HepG2 (cell line): ENCODE results near the gene PDCD10. TPM values are rescaled to one million over a fixed set of nuclear protein-coding genes. Genes with fewer than 3 reads are reported as not detected.
A peak's percentile ranks its signal among the peaks of the same experiment; 100 is the strongest.

Source experiments
- CBX2 ChIP-seq, 2 experiments: fragments of 200-600 bp in 1 of 2; sonication (generic); formaldehyde crosslinking in 1 of 2; IDR thresholded peaks; 2 replicates each; pipeline versions ENCODE4 v1.7.0 to v1.8.1; 2018 to 2022; ENCODE audit warnings: low read depth in 2 of 2, low read length in 1 of 2, mild to moderate bottlenecking in 1 of 2, missing genetic modification reagents in 1 of 2
- ELF4 ChIP-seq: sonication (generic); formaldehyde crosslinking; IDR thresholded peaks from 2 replicates; pipeline ENCODE4 v1.5.0; 2020; ENCODE audit warnings: missing genetic modification reagents, mild to moderate bottlenecking, moderate library complexity, borderline replicate concordance
- ESRRA ChIP-seq: sonication (generic); formaldehyde crosslinking; IDR thresholded peaks from 2 replicates; pipeline ENCODE4 v1.5.1; 2020; ENCODE audit warnings: mild to moderate bottlenecking, low read depth, missing genetic modification reagents
- MYNN ChIP-seq: sonication (generic); formaldehyde crosslinking; IDR thresholded peaks from 2 replicates; pipeline ENCODE4 v1.4.0; 2020; ENCODE audit warnings: mild to moderate bottlenecking, low read depth, missing genetic modification reagents
- PITX1 ChIP-seq: sonication (generic); formaldehyde crosslinking; IDR thresholded peaks from 2 replicates; pipeline ENCODE4 v1.5.1; 2020; ENCODE audit warnings: mild to moderate bottlenecking, missing genetic modification reagents
- SIN3B ChIP-seq: fragments of 150-350 bp; IDR thresholded peaks from 2 replicates; pipeline ENCODE4 v1.6.1; 2014; ENCODE audit warnings: low read length
- TARDBP ChIP-seq: sonication (generic); formaldehyde crosslinking; IDR thresholded peaks from 2 replicates; pipeline ENCODE4 v1.8.0; 2022; ENCODE audit warnings: mild to moderate bottlenecking, missing genetic modification reagents
- ZFX ChIP-seq: sonication (generic); formaldehyde crosslinking; IDR thresholded peaks from 2 replicates; pipeline ENCODE4 v1.4.0; 2020; ENCODE audit warnings: mild to moderate bottlenecking, low read depth, missing genetic modification reagents, moderate library complexity
- ZNF143 ChIP-seq: sonication (generic); formaldehyde crosslinking; IDR thresholded peaks from 2 replicates; pipeline ENCODE4 v1.4.0; 2020; ENCODE audit warnings: missing genetic modification reagents
- ZNF160 ChIP-seq: sonication (generic); formaldehyde crosslinking; IDR thresholded peaks from 2 replicates; pipeline ENCODE4 v1.8.0; 2022; ENCODE audit warnings: mild to moderate bottlenecking, inconsistent platforms, missing genetic modification reagents
- ZNF333 ChIP-seq: sonication (generic); formaldehyde crosslinking; IDR thresholded peaks from 2 replicates; pipeline ENCODE4 v1.4.0; 2020; ENCODE audit warnings: mild to moderate bottlenecking, missing genetic modification reagents, borderline replicate concordance
- ZNF44 ChIP-seq: sonication (generic); formaldehyde crosslinking; IDR thresholded peaks from 2 replicates; pipeline ENCODE4 v1.5.1; 2020; ENCODE audit warnings: mild to moderate bottlenecking, missing genetic modification reagents
- ZNF549 ChIP-seq: sonication (generic); formaldehyde crosslinking; IDR thresholded peaks from 2 replicates; pipeline ENCODE4 v1.5.0; 2020; ENCODE audit warnings: missing genetic modification reagents
- ZSCAN30 ChIP-seq: sonication (generic); formaldehyde crosslinking; IDR thresholded peaks from 2 replicates; pipeline ENCODE4 v1.5.0; 2020; ENCODE audit warnings: mild to moderate bottlenecking, missing genetic modification reagents
- polyA plus RNA-seq, 8 experiments: library from polyadenylated mRNA; depleted of rRNA in 3 of 8; stranded (reverse) in 7 of 8; unstranded in 1 of 8; fragments of >200 nt; fragmentation: Illumina TruSeq in 4 of 8; extraction: Trizol in 4 of 8; gene quantifications; 2 replicates each; pipeline versions ENCODE4 v1.2.1 to v1.2.3, GENCODE V29; 2011 to 2016; ENCODE audit warnings: low read depth in 4 of 8, missing spikeins in 1 of 8, mixed read lengths in 1 of 8; ENCODE audit not compliant: insufficient read depth in 1 of 8
- total RNA-seq, 5 experiments: library from RNA; depleted of rRNA; stranded (reverse); fragments of >200 nt; fragmentation: Illumina TruSeq; extraction: Trizol; gene quantifications; 2 replicates each; pipeline ENCODE4 v1.2.3, GENCODE V29; 2016; ENCODE audit warnings: low read depth in 1 of 5
- TF ChIP-seq, protein P1 (sequence below): sonication (generic); formaldehyde crosslinking; IDR thresholded peaks from 2 replicates; pipeline ENCODE4 v1.4.0; 2020; ENCODE audit warnings: missing genetic modification reagents
- TF ChIP-seq, protein P2 (sequence below): sonication (generic); formaldehyde crosslinking; IDR thresholded peaks from 2 replicates; pipeline ENCODE4 v1.4.0; 2020; ENCODE audit warnings: mild to moderate bottlenecking, missing genetic modification reagents
- TF ChIP-seq, protein P3 (sequence below): sonication (generic); formaldehyde crosslinking; IDR thresholded peaks from 2 replicates; pipeline ENCODE4 v1.8.0; 2022; ENCODE audit warnings: missing genetic modification reagents, low read depth, mild to moderate bottlenecking, borderline replicate concordance

Gene PDCD10
- total and polyA plus RNA-seq, 2 of the 13 experiments (the other 11 are each of a cell fraction or from before 2014, with no cell fraction given): 48.5 to 53.9 TPM

DNA sequence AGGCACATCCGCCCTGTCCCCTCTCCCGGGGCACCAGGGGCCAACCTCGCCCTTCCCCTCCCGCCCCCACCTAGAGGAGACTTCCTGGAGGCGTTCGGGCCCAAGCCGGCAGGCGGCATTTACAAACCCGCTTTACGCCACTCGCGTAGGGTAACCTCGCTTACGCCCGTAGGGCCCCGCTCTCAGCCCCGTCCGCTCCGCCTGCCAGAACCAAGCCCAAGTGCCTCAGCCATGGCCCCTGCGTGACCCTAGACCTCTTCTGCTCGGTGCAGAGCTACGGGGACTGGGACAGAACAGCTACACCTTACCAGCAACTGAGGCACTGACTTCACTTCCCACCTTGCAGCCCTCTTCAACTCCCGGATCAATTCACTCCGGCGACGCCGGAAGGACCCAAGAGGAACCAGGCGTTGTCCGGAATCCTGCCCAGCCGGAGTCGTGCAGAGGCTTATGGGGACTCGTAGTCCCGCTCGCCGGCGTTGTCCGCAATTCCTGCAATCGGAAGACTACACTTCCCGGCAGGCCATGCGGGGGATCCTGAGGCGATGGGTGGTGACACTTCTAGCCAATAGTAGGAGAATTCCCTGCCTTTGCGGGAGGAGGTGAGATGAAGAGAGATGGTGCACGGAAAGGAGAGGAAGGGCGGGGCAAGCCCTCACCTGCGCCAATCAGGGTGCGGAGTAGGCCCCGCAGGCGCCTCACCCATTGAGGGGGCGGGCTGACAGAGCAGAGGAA lies at the start of gene PDCD10 (continued):
- TF ChIP-seq, protein P1, sequence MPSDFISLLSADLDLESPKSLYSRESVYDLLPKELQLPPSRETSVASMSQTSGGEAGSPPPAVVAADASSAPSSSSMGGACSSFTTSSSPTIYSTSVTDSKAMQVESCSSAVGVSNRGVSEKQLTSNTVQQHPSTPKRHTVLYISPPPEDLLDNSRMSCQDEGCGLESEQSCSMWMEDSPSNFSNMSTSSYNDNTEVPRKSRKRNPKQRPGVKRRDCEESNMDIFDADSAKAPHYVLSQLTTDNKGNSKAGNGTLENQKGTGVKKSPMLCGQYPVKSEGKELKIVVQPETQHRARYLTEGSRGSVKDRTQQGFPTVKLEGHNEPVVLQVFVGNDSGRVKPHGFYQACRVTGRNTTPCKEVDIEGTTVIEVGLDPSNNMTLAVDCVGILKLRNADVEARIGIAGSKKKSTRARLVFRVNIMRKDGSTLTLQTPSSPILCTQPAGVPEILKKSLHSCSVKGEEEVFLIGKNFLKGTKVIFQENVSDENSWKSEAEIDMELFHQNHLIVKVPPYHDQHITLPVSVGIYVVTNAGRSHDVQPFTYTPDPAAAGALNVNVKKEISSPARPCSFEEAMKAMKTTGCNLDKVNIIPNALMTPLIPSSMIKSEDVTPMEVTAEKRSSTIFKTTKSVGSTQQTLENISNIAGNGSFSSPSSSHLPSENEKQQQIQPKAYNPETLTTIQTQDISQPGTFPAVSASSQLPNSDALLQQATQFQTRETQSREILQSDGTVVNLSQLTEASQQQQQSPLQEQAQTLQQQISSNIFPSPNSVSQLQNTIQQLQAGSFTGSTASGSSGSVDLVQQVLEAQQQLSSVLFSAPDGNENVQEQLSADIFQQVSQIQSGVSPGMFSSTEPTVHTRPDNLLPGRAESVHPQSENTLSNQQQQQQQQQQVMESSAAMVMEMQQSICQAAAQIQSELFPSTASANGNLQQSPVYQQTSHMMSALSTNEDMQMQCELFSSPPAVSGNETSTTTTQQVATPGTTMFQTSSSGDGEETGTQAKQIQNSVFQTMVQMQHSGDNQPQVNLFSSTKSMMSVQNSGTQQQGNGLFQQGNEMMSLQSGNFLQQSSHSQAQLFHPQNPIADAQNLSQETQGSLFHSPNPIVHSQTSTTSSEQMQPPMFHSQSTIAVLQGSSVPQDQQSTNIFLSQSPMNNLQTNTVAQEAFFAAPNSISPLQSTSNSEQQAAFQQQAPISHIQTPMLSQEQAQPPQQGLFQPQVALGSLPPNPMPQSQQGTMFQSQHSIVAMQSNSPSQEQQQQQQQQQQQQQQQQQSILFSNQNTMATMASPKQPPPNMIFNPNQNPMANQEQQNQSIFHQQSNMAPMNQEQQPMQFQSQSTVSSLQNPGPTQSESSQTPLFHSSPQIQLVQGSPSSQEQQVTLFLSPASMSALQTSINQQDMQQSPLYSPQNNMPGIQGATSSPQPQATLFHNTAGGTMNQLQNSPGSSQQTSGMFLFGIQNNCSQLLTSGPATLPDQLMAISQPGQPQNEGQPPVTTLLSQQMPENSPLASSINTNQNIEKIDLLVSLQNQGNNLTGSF (CRISPR knock-in tag): peak; percentile 43; the same call in 1 of the 2 replicates
- TF ChIP-seq ZSCAN30 (CRISPR knock-in tag): no peak
- TF ChIP-seq ELF4 (CRISPR knock-in tag): peak; percentile 77; the same call in 1 of the 2 replicates
- TF ChIP-seq ZNF160 (CRISPR knock-in tag): no peak
- TF ChIP-seq ZFX (CRISPR knock-in tag): peak; percentile 95
- TF ChIP-seq, protein P2, sequence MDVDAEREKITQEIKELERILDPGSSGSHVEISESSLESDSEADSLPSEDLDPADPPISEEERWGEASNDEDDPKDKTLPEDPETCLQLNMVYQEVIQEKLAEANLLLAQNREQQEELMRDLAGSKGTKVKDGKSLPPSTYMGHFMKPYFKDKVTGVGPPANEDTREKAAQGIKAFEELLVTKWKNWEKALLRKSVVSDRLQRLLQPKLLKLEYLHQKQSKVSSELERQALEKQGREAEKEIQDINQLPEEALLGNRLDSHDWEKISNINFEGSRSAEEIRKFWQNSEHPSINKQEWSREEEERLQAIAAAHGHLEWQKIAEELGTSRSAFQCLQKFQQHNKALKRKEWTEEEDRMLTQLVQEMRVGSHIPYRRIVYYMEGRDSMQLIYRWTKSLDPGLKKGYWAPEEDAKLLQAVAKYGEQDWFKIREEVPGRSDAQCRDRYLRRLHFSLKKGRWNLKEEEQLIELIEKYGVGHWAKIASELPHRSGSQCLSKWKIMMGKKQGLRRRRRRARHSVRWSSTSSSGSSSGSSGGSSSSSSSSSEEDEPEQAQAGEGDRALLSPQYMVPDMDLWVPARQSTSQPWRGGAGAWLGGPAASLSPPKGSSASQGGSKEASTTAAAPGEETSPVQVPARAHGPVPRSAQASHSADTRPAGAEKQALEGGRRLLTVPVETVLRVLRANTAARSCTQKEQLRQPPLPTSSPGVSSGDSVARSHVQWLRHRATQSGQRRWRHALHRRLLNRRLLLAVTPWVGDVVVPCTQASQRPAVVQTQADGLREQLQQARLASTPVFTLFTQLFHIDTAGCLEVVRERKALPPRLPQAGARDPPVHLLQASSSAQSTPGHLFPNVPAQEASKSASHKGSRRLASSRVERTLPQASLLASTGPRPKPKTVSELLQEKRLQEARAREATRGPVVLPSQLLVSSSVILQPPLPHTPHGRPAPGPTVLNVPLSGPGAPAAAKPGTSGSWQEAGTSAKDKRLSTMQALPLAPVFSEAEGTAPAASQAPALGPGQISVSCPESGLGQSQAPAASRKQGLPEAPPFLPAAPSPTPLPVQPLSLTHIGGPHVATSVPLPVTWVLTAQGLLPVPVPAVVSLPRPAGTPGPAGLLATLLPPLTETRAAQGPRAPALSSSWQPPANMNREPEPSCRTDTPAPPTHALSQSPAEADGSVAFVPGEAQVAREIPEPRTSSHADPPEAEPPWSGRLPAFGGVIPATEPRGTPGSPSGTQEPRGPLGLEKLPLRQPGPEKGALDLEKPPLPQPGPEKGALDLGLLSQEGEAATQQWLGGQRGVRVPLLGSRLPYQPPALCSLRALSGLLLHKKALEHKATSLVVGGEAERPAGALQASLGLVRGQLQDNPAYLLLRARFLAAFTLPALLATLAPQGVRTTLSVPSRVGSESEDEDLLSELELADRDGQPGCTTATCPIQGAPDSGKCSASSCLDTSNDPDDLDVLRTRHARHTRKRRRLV (CRISPR knock-in tag): peak; percentile 68; the same call in 1 of the 2 replicates
- TF ChIP-seq ZNF143: peak; percentile 97
- peak; percentile 53; the same call in 1 of the 2 replicates for TF ChIP-seq PITX1 (CRISPR knock-in tag)
- TF ChIP-seq ZNF549: no peak
- TF ChIP-seq CBX2 (IDR thresholded peaks at IDR 0.05; ENCODE audit: low read depth, low read length): no peak
- no peak for TF ChIP-seq CBX2 (CRISPR knock-in tag; IDR thresholded peaks at IDR 0.05; ENCODE audit: low read depth)
- TF ChIP-seq ZNF44 (CRISPR knock-in tag): no peak
- TF ChIP-seq, protein P3, sequence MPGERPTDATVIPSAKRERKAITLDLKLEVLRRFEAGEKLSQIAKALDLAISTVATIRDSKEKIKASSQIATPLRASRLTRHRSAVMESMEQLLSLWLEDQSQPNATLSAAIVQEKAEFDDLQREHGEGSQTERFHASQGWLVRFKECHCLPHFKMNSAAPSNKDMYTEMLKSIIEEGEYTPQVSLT: no peak
- TF ChIP-seq TARDBP (CRISPR knock-in tag): peak; percentile 65; the same call in 1 of the 2 replicates
- no peak for TF ChIP-seq ESRRA (CRISPR knock-in tag)
- no peak; the same call in 1 of the 2 replicates for TF ChIP-seq ZNF333 (CRISPR knock-in tag)
- TF ChIP-seq SIN3B: no peak
- peak; percentile 70; the same call in 1 of the 2 replicates for TF ChIP-seq MYNN (CRISPR knock-in tag)
